Measurements from ENCODE around the gene TBCK.
A peak's percentile ranks its signal among the peaks of the same experiment; 100 is the strongest.

- TF ChIP-seq CTCF (conservative IDR thresholded peaks at IDR 0.05; ENCODE audit: low read depth, low read length) (peak; percentile 72), EZH2 (IDR thresholded peaks at IDR 0.05; ENCODE audit: borderline replicate concordance, low read depth, low read length, poor library complexity, severe bottlenecking) (no peak)
These were observed 49.8 kb downstream of the TBCK start for GRCh38 chr4:106266201-106266600.

Measured in A673 (cell line).